ENCODE results near the gene KCNAB1.

KCNAB1 gene

DNA sequence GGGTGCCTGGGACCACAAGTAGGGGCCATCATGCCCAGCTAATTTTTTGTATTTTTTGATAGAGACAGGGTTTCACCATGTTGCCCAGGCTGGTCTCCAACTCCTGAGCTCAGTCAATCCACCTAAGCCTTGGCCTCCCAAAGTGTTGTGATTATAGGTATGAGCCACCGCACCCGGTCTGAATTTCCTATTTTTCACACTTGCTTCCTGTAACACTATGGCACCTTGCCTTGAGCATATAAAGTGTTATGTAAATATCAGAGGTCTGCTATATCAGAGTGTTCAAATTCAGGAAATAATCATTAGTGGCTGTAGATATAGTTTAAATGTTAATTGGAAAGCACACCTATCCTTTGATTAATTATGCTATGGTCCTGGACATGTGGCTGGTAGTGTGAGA is 165.2 kb downstream of the KCNAB1 start:
- POLR2A ChIA-PET, result no interaction called here
- CTCF ChIA-PET, result no interaction called here
- TF ChIP-seq, protein P1, sequence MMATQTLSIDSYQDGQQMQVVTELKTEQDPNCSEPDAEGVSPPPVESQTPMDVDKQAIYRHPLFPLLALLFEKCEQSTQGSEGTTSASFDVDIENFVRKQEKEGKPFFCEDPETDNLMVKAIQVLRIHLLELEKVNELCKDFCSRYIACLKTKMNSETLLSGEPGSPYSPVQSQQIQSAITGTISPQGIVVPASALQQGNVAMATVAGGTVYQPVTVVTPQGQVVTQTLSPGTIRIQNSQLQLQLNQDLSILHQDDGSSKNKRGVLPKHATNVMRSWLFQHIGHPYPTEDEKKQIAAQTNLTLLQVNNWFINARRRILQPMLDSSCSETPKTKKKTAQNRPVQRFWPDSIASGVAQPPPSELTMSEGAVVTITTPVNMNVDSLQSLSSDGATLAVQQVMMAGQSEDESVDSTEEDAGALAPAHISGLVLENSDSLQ (IDR thresholded peaks at IDR 0.05), result no peak
- TF ChIP-seq ZNF384 (IDR thresholded peaks at IDR 0.05), result no peak
- TF ChIP-seq HDGF (IDR thresholded peaks at IDR 0.05; ENCODE audit: borderline replicate concordance), result no peak
- TF ChIP-seq SUZ12 (IDR thresholded peaks at IDR 0.05), result no peak
- no peak for TF ChIP-seq FOXM1 (IDR thresholded peaks at IDR 0.05; ENCODE audit: borderline replicate concordance)
- TF ChIP-seq SP1 (IDR thresholded peaks at IDR 0.05), result no peak
- TF ChIP-seq CTBP1 (IDR thresholded peaks at IDR 0.05; ENCODE audit: borderline replicate concordance), result no peak
- TF ChIP-seq TARDBP (IDR thresholded peaks at IDR 0.05), result no peak
- no peak for TF ChIP-seq ELF4 (IDR thresholded peaks at IDR 0.05)
- no peak for TF ChIP-seq FOXK2 (IDR thresholded peaks at IDR 0.05)
- TF ChIP-seq LEF1 (IDR thresholded peaks at IDR 0.05; ENCODE audit: borderline replicate concordance), result no peak
- TF ChIP-seq FOXA1 (IDR thresholded peaks at IDR 0.05), result no peak
- TF ChIP-seq L3MBTL2 (conservative IDR thresholded peaks at IDR 0.05), result no peak
- TF ChIP-seq BHLHE40 (IDR thresholded peaks at IDR 0.05; ENCODE audit: borderline replicate concordance), result no peak
- no peak for TF ChIP-seq NFRKB (IDR thresholded peaks at IDR 0.05)
- no peak for TF ChIP-seq ARNT (IDR thresholded peaks at IDR 0.05)
- no peak for DNase-seq (ENCODE audit: extremely low spot score)

DNA sequence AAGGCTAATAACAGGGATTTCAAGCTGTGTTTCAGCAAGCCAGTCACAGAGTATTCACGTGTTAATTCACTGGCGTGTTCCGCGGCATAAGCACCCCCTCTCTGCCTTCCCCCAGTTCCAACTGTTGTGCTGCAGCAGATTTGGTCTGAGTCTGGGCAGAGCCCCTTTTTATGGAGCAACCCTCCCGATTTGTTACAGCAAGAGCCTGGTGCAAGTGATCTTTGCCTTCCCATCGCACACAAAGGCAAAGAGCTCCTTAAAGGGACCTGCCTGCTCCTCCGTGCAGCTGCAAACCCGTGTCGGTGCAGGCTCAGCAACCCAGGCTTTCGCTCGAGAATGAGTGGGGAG is 170.5 kb downstream of the KCNAB1 start:
- TF ChIP-seq FOXM1 (IDR thresholded peaks at IDR 0.05; ENCODE audit: borderline replicate concordance), result no peak
- no peak for TF ChIP-seq HDGF (IDR thresholded peaks at IDR 0.05; ENCODE audit: borderline replicate concordance)
- no peak for TF ChIP-seq LEF1 (IDR thresholded peaks at IDR 0.05; ENCODE audit: borderline replicate concordance)
- TF ChIP-seq SUZ12 (IDR thresholded peaks at IDR 0.05), result no peak
- ChIA-PET POLR2A (no interaction called here), CTCF (no interaction called here)

DNA sequence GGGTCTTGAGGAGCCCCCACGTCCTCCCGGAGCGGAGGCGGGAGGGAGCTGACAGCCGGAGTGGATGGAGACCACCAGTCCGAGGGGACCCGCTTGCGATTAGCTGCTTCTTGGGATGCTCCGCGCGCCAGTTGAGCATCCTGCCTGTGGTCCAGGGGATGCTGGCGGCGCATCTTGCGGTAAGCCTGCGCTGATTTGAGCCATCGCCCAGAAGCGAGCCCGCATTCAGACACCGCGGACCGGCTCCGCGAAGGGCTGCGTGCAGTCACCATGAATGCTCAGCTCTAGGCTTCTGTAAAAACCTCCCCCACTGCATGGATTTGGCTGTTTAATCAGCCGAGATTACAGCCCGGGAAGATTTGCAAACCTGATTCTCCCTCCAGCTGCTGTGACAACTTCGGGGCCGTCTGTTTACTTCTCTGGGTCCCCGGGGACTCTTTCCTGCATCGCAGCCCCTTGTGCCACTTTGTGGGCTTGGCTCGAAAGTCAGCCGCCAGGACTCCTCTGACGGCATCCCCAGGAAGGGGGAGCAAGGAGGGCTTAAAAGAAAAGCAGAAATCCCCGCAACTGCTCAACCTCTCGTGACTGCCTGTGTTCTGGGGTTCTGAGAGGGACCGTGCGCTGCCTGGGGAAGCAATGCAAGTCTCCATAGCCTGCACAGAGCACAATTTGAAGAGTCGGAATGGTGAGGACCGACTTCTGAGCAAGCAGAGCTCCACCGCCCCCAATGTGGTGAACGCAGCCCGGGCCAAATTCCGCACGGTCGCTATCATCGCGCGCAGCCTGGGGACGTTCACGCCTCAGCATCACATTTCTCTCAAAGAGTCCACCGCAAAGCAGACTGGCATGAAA is 171.1 kb downstream of the KCNAB1 start:
- no peak for DNase-seq (ENCODE audit: extremely low spot score)
- POLR2A ChIA-PET, result no interaction called here
- TF ChIP-seq ARNT (IDR thresholded peaks at IDR 0.05) (no peak), L3MBTL2 (conservative IDR thresholded peaks at IDR 0.05) (no peak), NFRKB (IDR thresholded peaks at IDR 0.05) (no peak), ZNF384 (IDR thresholded peaks at IDR 0.05) (no peak), TARDBP (IDR thresholded peaks at IDR 0.05) (no peak), FOXK2 (IDR thresholded peaks at IDR 0.05) (no peak), LEF1 (IDR thresholded peaks at IDR 0.05; ENCODE audit: borderline replicate concordance) (no peak), CTBP1 (IDR thresholded peaks at IDR 0.05; ENCODE audit: borderline replicate concordance) (no peak), SP1 (IDR thresholded peaks at IDR 0.05) (no peak), FOXA1 (IDR thresholded peaks at IDR 0.05) (no peak)
- TF ChIP-seq, protein P1 (IDR thresholded peaks at IDR 0.05), result no peak
- CTCF ChIA-PET, result no interaction called here

More for the DNA sequence above, 170.5 kb downstream of the KCNAB1 start:
- DNase-seq (ENCODE audit: extremely low spot score), result no peak

DNA sequence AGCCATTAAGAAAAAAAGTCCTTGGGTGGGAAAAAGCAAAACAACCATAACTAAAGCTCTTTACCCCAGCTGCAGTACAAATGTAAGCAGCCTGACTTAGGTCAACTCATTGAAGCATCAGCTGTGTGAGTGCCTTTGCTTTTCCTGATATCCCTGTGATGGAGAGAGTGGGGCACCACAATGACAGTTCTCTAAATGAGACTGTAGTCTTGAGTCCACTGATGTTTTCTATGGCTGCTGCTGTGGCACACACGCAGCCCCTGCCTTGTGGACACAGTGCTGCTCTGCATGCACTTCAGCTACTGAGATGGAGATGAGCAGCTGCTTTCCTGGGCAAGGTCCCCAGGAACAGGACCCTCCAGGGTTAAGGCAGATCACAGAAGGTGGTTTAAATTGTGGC is 173.2 kb downstream of the KCNAB1 start:
- DNase-seq (ENCODE audit: extremely low spot score), result no peak
- POLR2A ChIA-PET, result no interaction called here
- CTCF ChIA-PET, result no interaction called here
- no peak for TF ChIP-seq SP1 (IDR thresholded peaks at IDR 0.05)

DNA sequence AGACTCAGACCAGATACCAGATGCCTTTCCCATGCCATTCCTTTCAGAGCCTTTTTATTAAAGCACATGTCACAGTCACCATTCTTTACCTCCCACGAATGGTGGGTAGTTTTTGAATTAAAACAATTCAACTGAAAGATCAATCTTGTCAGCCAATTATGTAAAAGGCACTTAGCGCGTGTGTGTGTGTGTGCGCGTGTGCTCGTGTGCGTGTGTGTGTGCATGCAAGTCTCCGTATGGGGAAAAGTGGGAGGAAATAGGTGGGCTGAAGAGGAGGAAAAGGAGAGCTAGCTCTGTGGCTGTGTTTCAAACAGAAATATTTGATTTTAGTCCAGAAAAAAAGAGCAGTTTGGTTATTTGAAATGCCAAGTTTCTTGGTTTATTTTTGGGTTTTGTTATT is 177.2 kb downstream of the KCNAB1 start:
- ChIA-PET POLR2A (no interaction called here), CTCF (no interaction called here)
- DNase-seq (ENCODE audit: extremely low spot score), result no peak
- TF ChIP-seq, protein P1 (IDR thresholded peaks at IDR 0.05), result no peak
- TF ChIP-seq FOXK2 (IDR thresholded peaks at IDR 0.05) (no peak), ARNT (IDR thresholded peaks at IDR 0.05) (no peak), TARDBP (IDR thresholded peaks at IDR 0.05) (no peak), CTBP1 (IDR thresholded peaks at IDR 0.05; ENCODE audit: borderline replicate concordance) (no peak), HDGF (IDR thresholded peaks at IDR 0.05; ENCODE audit: borderline replicate concordance) (no peak), SP1 (IDR thresholded peaks at IDR 0.05) (no peak), ZNF384 (IDR thresholded peaks at IDR 0.05) (no peak), SUZ12 (IDR thresholded peaks at IDR 0.05) (no peak), L3MBTL2 (conservative IDR thresholded peaks at IDR 0.05) (no peak), BHLHE40 (IDR thresholded peaks at IDR 0.05; ENCODE audit: borderline replicate concordance) (no peak), FOXA1 (IDR thresholded peaks at IDR 0.05) (no peak), FOXM1 (IDR thresholded peaks at IDR 0.05; ENCODE audit: borderline replicate concordance) (no peak), LEF1 (IDR thresholded peaks at IDR 0.05; ENCODE audit: borderline replicate concordance) (no peak), NFRKB (IDR thresholded peaks at IDR 0.05) (no peak), ELF4 (IDR thresholded peaks at IDR 0.05) (no peak)

DNA sequence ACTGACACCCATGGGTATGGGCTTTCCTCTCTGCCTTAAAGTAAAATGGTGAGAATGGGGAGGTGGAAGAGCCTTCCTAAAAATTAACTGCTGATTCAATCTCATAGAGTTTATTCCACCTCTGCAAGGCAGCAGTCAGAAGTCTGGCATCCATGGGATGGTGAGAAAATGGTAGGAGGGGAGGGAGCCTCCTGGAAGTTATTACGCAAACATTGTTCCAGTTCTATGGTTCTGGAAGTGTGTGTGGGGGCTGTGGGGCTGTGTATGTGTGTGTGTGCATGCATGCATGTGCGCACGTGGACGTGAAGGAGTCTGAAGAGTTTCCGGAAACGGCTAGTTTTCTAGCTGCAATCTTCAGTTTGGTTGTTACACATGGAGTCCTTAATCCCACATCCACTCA is 177.6 kb downstream of the KCNAB1 start:
- no peak for TF ChIP-seq SP1 (IDR thresholded peaks at IDR 0.05)
- no peak for TF ChIP-seq CTBP1 (IDR thresholded peaks at IDR 0.05; ENCODE audit: borderline replicate concordance)
- TF ChIP-seq ZNF384 (IDR thresholded peaks at IDR 0.05), result no peak
- no peak for TF ChIP-seq ARNT (IDR thresholded peaks at IDR 0.05)
- no peak for TF ChIP-seq FOXK2 (IDR thresholded peaks at IDR 0.05)
- no peak for TF ChIP-seq L3MBTL2 (conservative IDR thresholded peaks at IDR 0.05)
- POLR2A ChIA-PET, result no interaction called here
- CTCF ChIA-PET, result no interaction called here
- DNase-seq (ENCODE audit: extremely low spot score), result no peak

Measured in HEK293T (cell line).